Measurements from ENCODE around the gene PDE1A.

GRCh38 chr2:182349268-182349667 is 77.6 kb downstream of the PDE1A start:
- no peak for TF ChIP-seq POLR2A (IDR thresholded peaks at IDR 0.05)
- no peak for TF ChIP-seq POLR2AphosphoS5 (IDR thresholded peaks at IDR 0.05)
- TF ChIP-seq, protein P1, sequence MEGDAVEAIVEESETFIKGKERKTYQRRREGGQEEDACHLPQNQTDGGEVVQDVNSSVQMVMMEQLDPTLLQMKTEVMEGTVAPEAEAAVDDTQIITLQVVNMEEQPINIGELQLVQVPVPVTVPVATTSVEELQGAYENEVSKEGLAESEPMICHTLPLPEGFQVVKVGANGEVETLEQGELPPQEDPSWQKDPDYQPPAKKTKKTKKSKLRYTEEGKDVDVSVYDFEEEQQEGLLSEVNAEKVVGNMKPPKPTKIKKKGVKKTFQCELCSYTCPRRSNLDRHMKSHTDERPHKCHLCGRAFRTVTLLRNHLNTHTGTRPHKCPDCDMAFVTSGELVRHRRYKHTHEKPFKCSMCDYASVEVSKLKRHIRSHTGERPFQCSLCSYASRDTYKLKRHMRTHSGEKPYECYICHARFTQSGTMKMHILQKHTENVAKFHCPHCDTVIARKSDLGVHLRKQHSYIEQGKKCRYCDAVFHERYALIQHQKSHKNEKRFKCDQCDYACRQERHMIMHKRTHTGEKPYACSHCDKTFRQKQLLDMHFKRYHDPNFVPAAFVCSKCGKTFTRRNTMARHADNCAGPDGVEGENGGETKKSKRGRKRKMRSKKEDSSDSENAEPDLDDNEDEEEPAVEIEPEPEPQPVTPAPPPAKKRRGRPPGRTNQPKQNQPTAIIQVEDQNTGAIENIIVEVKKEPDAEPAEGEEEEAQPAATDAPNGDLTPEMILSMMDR (IDR thresholded peaks at IDR 0.05) = no peak

Measured in stomach (tissue), 4 donors.